ENCODE data around the gene SKAP1.

SKAP1 gene

GRCh38 chr17:48134912-48135480 is 295.0 kb downstream of the SKAP1 start:
- DNase-seq: no peak

GRCh38 chr17:48132385-48132784 is 297.6 kb downstream of the SKAP1 start:
- no peak for DNase-seq

- DNase-seq: peak; percentile 44 to 68
These were observed 298.7 kb downstream of the SKAP1 start for GRCh38 chr17:48131216-48131824.

- no peak for DNase-seq
These were observed 300.0 kb downstream of the SKAP1 start for GRCh38 chr17:48129981-48130380.

GRCh38 chr17:48128400-48128799 is 301.6 kb downstream of the SKAP1 start:
- DNase-seq: no peak

GRCh38 chr17:48127371-48128051 is 302.5 kb downstream of the SKAP1 start:
- no peak for DNase-seq

GRCh38 chr17:48126532-48126850 is 303.5 kb downstream of the SKAP1 start:
- no peak for DNase-seq

GRCh38 chr17:48125829-48126531 is 304.0 kb downstream of the SKAP1 start:
- DNase-seq: no peak

- no peak for DNase-seq
These were observed 306.1 kb downstream of the SKAP1 start for GRCh38 chr17:48123776-48124388.

GRCh38 chr17:48123111-48123510 is 306.9 kb downstream of the SKAP1 start:
- no peak for DNase-seq

GRCh38 chr17:48122665-48123045 is 307.4 kb downstream of the SKAP1 start:
- no peak for DNase-seq

- no peak for DNase-seq
These were observed 307.9 kb downstream of the SKAP1 start for GRCh38 chr17:48121923-48122664.

- peak; percentile 47 to 53 for DNase-seq
These were observed 316.8 kb downstream of the SKAP1 start for GRCh38 chr17:48113201-48113676.

- DNase-seq: no peak
These were observed 318.1 kb downstream of the SKAP1 start for GRCh38 chr17:48111937-48112241.

GRCh38 chr17:48110761-48111160 is 319.3 kb downstream of the SKAP1 start:
- no peak for DNase-seq

- peak; percentile 92 to 93 for DNase-seq
These were observed 322.6 kb downstream of the SKAP1 start, which contains the start of gene SNX11 for GRCh38 chr17:48107137-48108055. Gene SNX11, plus strand, starts transcription at chr17:48107766. Its CDS starts 4,278 bp downstream, at chr17:48112044.

GRCh38 chr17:48106802-48107136 is 323.2 kb downstream of the SKAP1 start:
- no peak for DNase-seq

GRCh38 chr17:48104440-48104839 is 325.6 kb downstream of the SKAP1 start:
- DNase-seq: no peak

GRCh38 chr17:48102798-48103715 is 327.0 kb downstream of the SKAP1 start:
- DNase-seq: peak; percentile 60 to 61

- no peak for DNase-seq
These were observed 327.8 kb downstream of the SKAP1 start for GRCh38 chr17:48102043-48102750.

Data from CD4-positive, alpha-beta T cell treated with Interleukin-1 beta for 1 hour (primary cell).